ENCODE measurements around the gene HOXA13.

Gene HOXA13

DNA sequence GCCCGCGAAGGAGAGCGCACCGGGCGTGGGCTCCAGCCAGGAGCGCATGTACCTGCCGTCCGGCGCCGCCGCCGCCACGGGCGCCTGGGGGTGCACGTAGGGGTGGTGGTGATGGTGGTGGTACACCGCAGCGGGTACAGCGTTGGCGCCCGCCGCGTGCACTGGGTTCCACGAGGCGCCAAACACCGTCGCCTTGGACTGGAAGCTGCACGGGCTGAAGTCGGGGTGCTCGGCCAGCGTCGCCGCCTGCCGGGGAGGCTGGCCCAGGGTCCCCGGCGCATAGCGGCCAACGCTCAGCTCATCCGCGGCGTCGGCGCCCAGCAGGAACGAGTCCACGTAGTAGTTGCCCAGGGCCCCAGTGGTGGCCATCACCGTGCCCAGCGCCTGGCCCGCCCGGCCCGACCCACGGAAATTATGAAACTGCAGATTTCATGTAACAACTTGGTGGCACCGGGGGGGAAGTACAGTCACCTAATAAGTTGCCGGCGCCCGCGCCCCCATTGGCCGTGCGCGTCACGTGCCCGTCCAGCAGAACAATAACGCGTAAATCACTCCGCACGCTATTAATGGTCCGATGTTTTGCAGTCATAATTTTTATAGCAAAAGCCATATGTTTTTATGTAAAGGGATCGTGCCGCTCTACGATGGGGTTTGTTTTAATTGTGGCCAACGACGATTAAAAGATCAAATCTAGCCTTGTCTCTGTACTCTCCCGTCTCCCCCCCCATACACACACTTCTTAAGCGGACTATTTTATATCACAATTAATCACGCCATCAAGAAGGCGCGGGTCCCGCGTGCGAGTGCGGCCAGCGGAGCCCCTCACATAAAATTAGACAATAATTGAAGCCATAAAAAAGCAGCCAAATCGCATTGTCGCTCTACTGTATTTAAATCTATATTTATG, 34.5 kb downstream of the HOXA13 start, which contains the start of gene HOXA9:
Gene HOXA9 (minus strand): TSS at position 449 of the 907 bp plus-strand sequence. CDS start 80 bp downstream, at position 369.
- DNase-seq (ENCODE audit: low read depth) = no peak
- no peak for TF ChIP-seq CTCF (IDR thresholded peaks at IDR 0.05; ENCODE audit: low read depth, low read length, missing control alignments)
- no peak within 1 kb of the TSS for H3K4me3 ChIP-seq (ENCODE audit: low read depth, low read length)

DNA sequence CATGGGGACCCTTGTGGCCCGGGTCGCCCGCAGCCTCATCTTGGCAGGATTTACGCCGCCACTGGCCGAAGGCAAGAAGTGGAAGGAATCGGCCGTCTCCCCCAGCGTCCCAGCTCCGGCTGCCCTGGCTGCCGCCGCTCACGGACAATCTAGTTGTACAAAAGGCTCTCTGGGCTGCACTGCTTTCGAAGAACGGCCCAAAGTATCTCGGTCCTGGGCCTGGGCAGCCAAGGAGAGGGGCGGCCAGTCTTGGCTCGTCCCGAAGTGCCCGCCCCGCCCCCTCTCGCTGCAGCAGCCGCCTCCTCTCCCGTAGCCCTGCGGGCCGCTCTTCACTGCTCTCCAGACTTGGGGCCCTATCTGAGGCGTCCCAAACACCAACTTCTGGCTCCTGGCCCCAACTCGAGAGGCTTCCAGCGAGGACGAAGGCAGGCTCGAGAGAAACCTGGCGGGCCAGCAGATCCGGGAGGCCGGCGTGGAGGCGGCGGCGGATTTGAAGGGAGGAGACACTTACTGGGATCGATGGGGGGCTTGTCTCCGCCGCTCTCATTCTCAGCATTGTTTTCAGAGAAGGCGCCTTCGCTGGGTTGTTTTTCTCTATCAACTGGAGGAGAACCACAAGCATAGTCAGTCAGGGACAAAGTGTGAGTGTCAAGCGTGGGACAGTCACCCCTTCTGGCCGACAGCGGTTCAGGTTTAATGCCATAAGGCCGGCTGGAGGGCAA, 35.4 kb downstream of the HOXA13 start:
- no peak overlapping the region for H3K4me3 ChIP-seq (ENCODE audit: low read depth, low read length)
- no peak for DNase-seq (ENCODE audit: low read depth)
- TF ChIP-seq CTCF (IDR thresholded peaks at IDR 0.05; ENCODE audit: low read depth, low read length, missing control alignments) = no peak

DNA sequence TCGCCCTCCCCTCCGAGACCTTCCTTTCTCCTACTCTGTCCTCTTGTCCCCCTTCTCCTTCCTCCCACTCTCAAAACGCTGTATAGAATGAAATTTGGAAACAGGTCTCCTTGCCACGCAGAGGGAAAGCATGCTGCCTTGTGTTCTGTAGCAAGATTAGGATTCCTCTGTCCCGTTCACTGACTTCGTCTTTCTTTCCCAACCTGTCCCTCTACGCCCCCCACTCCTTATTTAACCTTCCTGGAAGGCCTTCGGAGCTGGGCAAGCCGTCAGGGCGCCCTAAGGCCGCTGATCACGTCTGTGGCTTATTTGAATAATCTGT, 35.9 kb downstream of the HOXA13 start:
- no peak for DNase-seq (ENCODE audit: low read depth)
- no peak overlapping the region for H3K4me3 ChIP-seq (ENCODE audit: low read depth, low read length)
- no peak for TF ChIP-seq CTCF (IDR thresholded peaks at IDR 0.05; ENCODE audit: low read depth, low read length, missing control alignments)

GRCh38 chr7:27163288-27164044, 36.4 kb downstream of the HOXA13 start:
- DNase-seq (ENCODE audit: low read depth) = no peak
- TF ChIP-seq CTCF (IDR thresholded peaks at IDR 0.05; ENCODE audit: low read depth, low read length, missing control alignments) = no peak
- H3K4me3 ChIP-seq (ENCODE audit: low read depth, low read length) = no peak overlapping the region

- TF ChIP-seq CTCF (IDR thresholded peaks at IDR 0.05; ENCODE audit: low read depth, low read length, missing control alignments) = no peak
- DNase-seq (ENCODE audit: low read depth) = no peak
- no peak overlapping the region for H3K4me3 ChIP-seq (ENCODE audit: low read depth, low read length)
These were observed 37.2 kb downstream of the HOXA13 start for GRCh38 chr7:27162561-27163287.

Data from GM12864 (cell line).